Neural crest cell (in vitro differentiated cells): ENCODE measurements around the gene AMIGO2. TPM values are rescaled to one million over a fixed set of nuclear protein-coding genes. Genes with fewer than 3 reads are reported as not detected.

Experiments used
- DNase-seq: peaks from one replicate; pipeline ENCODE4 v3.0.0; 2021; ENCODE audit warnings: low read depth, mixed read lengths, low spot score
- H3K27ac Mint-ChIP-seq: one replicate; pipeline ENCODE4 v1.8.0; 2021; ENCODE audit warnings: mild to moderate bottlenecking, mixed read lengths; ENCODE audit not compliant: unreplicated experiment
- H3K27me3 Mint-ChIP-seq: 2 replicates; pipeline ENCODE4 v1.8.0; 2021; ENCODE audit warnings: low read depth, mild to moderate bottlenecking, mixed read lengths
- H3K36me3 Mint-ChIP-seq: 2 replicates; pipeline ENCODE4 v1.8.0; 2021; ENCODE audit warnings: low read depth, mild to moderate bottlenecking, mixed read lengths
- H3K4me1 Mint-ChIP-seq: 2 replicates; pipeline ENCODE4 v1.8.0; 2021; ENCODE audit warnings: mixed read lengths
- H3K4me3 Mint-ChIP-seq: one replicate; pipeline ENCODE4 v1.8.0; 2021; ENCODE audit warnings: mild to moderate bottlenecking, mixed read lengths
- H3K9me3 Mint-ChIP-seq: 2 replicates; pipeline ENCODE4 v1.8.0; 2021; ENCODE audit warnings: mixed read lengths
- long read RNA-seq: library from polyadenylated mRNA; unstranded; transcript quantifications from one replicate; pipeline ENCODE4 v2.0.0, GENCODE V29; 2020
- total RNA-seq: library from RNA; stranded (reverse); gene quantifications from 2 replicates; pipeline ENCODE4 v1.2.1, GENCODE V29; 2021
- TF ChIP-seq, protein P1 (sequence below): fragments of 200-600 bp; sonication (generic); conservative IDR thresholded peaks from 2 replicates; pipeline ENCODE4 v1.5.0; 2021; ENCODE audit warnings: antibody characterized with exemption, mild to moderate bottlenecking

The AMIGO2 gene
- 4.8 and 5.4 TPM in 2 replicates for total RNA-seq
- long read RNA-seq, partial matches to known transcripts, result 0 of 2 reads
- long read RNA-seq, other reads (novel, unspliced or antisense), result 1 of 2 reads

- H3K4me1 Mint-ChIP-seq, result peaks cover 46% of the 10 kb centered on the region
- DNase-seq, result peak; percentile 43
- peak within 1 kb of the TSS; percentile 96 for H3K4me3 Mint-ChIP-seq
Measured at GRCh38 chr12:47079468-47079980, at the start of gene AMIGO2, which contains the start of gene PCED1B. AMIGO2 (minus strand) TSS chr12:47079959; CDS start chr12:47079002, 957 bp downstream. PCED1B (plus strand) TSS chr12:47079621; CDS start chr12:47235064, 155,443 bp downstream.

GRCh38 chr12:47126246-47126645, 46.5 kb upstream of the AMIGO2 start:
- TF ChIP-seq, protein P1, sequence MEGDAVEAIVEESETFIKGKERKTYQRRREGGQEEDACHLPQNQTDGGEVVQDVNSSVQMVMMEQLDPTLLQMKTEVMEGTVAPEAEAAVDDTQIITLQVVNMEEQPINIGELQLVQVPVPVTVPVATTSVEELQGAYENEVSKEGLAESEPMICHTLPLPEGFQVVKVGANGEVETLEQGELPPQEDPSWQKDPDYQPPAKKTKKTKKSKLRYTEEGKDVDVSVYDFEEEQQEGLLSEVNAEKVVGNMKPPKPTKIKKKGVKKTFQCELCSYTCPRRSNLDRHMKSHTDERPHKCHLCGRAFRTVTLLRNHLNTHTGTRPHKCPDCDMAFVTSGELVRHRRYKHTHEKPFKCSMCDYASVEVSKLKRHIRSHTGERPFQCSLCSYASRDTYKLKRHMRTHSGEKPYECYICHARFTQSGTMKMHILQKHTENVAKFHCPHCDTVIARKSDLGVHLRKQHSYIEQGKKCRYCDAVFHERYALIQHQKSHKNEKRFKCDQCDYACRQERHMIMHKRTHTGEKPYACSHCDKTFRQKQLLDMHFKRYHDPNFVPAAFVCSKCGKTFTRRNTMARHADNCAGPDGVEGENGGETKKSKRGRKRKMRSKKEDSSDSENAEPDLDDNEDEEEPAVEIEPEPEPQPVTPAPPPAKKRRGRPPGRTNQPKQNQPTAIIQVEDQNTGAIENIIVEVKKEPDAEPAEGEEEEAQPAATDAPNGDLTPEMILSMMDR, result no peak
- DNase-seq, result no peak
- Mint-ChIP-seq H3K4me1 (peaks cover 17% of the 10 kb centered on the region), H3K27me3 (no peaks in the 10 kb centered on the region), H3K27ac (no peak overlapping the region), H3K9me3 (peaks cover 3% of the 10 kb centered on the region), H3K4me3 (no peak overlapping the region), H3K36me3 (no peaks in the 10 kb centered on the region)

More at GRCh38 chr12:47079468-47079980, at the start of gene AMIGO2, which contains the start of gene PCED1B:
- H3K9me3 Mint-ChIP-seq, result no peaks in the 10 kb centered on the region
- TF ChIP-seq, protein P1, result no peak
- peaks cover 67% of the 10 kb centered on the region for H3K27me3 Mint-ChIP-seq
- H3K27ac Mint-ChIP-seq, result peak within 1 kb of the TSS; percentile 39
- no peaks in the 10 kb centered on the region for H3K36me3 Mint-ChIP-seq

DNA sequence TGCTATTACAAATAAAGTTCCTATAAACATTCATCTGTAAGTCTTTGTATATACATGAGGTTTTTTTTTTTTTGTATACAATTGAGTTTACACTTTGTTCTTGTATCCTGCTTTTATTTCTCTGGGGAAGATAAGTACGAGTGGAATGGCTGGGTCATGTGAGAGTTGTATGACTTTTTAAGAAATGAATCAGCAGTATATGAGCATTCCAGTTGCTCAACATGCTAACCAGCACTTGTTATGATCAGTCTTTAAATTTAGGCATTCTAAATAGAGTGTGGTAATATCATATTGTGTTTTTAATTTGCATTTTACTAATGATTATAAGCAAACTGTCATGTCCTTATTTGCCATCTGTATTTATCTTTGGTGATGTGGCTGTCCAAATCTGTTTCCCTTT, 44.7 kb upstream of the AMIGO2 start:
- Mint-ChIP-seq H3K4me3 (no peak overlapping the region), H3K9me3 (peaks cover 3% of the 10 kb centered on the region), H3K36me3 (no peaks in the 10 kb centered on the region), H3K27me3 (no peaks in the 10 kb centered on the region), H3K4me1 (peaks cover 24% of the 10 kb centered on the region), H3K27ac (no peak overlapping the region)
- no peak for DNase-seq
- TF ChIP-seq, protein P1, result no peak

GRCh38 chr12:47123730-47124129, 44.0 kb upstream of the AMIGO2 start:
- H3K9me3 Mint-ChIP-seq, result peaks cover 3% of the 10 kb centered on the region
- no peak overlapping the region for H3K27ac Mint-ChIP-seq
- TF ChIP-seq, protein P1, result no peak
- peaks cover 24% of the 10 kb centered on the region for H3K4me1 Mint-ChIP-seq
- H3K36me3 Mint-ChIP-seq, result no peaks in the 10 kb centered on the region
- no peak for DNase-seq
- H3K27me3 Mint-ChIP-seq, result no peaks in the 10 kb centered on the region
- H3K4me3 Mint-ChIP-seq, result no peak overlapping the region

- no peak for DNase-seq
- Mint-ChIP-seq H3K4me3 (no peak overlapping the region), H3K4me1 (peaks cover 24% of the 10 kb centered on the region), H3K27ac (no peak overlapping the region), H3K36me3 (no peaks in the 10 kb centered on the region), H3K27me3 (no peaks in the 10 kb centered on the region), H3K9me3 (peaks cover 3% of the 10 kb centered on the region)
- TF ChIP-seq, protein P1, result no peak
Measured at GRCh38 chr12:47122602-47123001, 42.8 kb upstream of the AMIGO2 start.
